Gastrocnemius medialis (tissue), 4 donors: Measurements from ENCODE around the gene SLC6A17.

Source experiments
- CTCF ChIP-seq, 5 experiments: fragments of 450-650 bp in 3 of 5; fragments of 200-600 bp in 2 of 5; sonication (generic) in 2 of 5; IDR thresholded peaks in 4 of 5; conservative IDR thresholded peaks in 1 of 5; 1 replicate in 4 of 5; 2 replicates in 1 of 5; pipeline ENCODE4 v1.5.1; 2016 to 2019; ENCODE audit warnings: antibody characterized with exemption in 5 of 5, mild to moderate bottlenecking in 3 of 5, moderate library complexity in 3 of 5
- POLR2A ChIP-seq, 2 donors: fragments of 450-650 bp; IDR thresholded peaks; one replicate each; pipeline ENCODE4 v1.6.1; 2017; ENCODE audit warnings: antibody characterized with exemption in 2 of 2, mild to moderate bottlenecking in 2 of 2, moderate library complexity in 2 of 2

- TF ChIP-seq CTCF (IDR thresholded peaks at IDR 0.05 in 4 of 5, conservative IDR thresholded peaks at IDR 0.05 in 1 of 5) (no peak), POLR2A (IDR thresholded peaks at IDR 0.05) (no peak)
These were observed 68.4 kb downstream of the SLC6A17 start for GRCh38 chr1:110218739-110219138.
